Adrenal gland (tissue), 12 donors: Measurements from ENCODE around the gene ELN. TPM values are rescaled to one million over a fixed set of nuclear protein-coding genes. Genes with fewer than 3 reads are reported as not detected.
A peak's percentile ranks its signal among the peaks of the same experiment; 100 is the strongest.

Experiments used
- DNase-seq, 7 donors: peaks; one replicate each; pipeline ENCODE4 v3.0.0-alpha.2; 2019 to 2020
- H3K27ac ChIP-seq, 5 donors: fragments of 200-600 bp; sonication (generic) in 4 of 5; 1 replicate in 3 of 5; 2 replicates in 2 of 5; pipeline versions ENCODE4 v1.5.1 to v1.8.0; 2016 to 2020; ENCODE audit warnings: mild to moderate bottlenecking in 1 of 5
- H3K27me3 ChIP-seq: fragments of 200-600 bp; 2 replicates; pipeline ENCODE4 v1.8.0; 2021
- H3K36me3 ChIP-seq, 2 donors: fragments of 200-600 bp; replicated peaks in 1 of 2; 1 replicate in 1 of 2; 2 replicates in 1 of 2; pipeline versions ENCODE4 v1.5.1 to v1.8.0; 2018 to 2022
- H3K4me1 ChIP-seq, 2 donors: fragments of 200-600 bp; replicated peaks in 1 of 2; 1 replicate in 1 of 2; 2 replicates in 1 of 2; pipeline versions ENCODE4 v1.5.1 to v1.8.0; 2018 to 2021
- H3K4me3 ChIP-seq, 4 donors: fragments of 200-600 bp; sonication (generic) in 3 of 4; one replicate each; pipeline ENCODE4 v1.5.1; 2016 to 2018
- H3K9me3 ChIP-seq, 3 donors: fragments of 200-600 bp; sonication (generic) in 1 of 3; replicated peaks in 1 of 3; 1 replicate in 2 of 3; 2 replicates in 1 of 3; pipeline versions ENCODE4 v1.5.1 to v1.8.0; 2016 to 2021
- POLR2A ChIP-seq, 2 donors: fragments of 450-650 bp; IDR thresholded peaks; one replicate each; pipeline ENCODE4 v1.6.1; 2017; ENCODE audit warnings: antibody characterized with exemption in 2 of 2, mild to moderate bottlenecking in 2 of 2, moderate library complexity in 1 of 2
- WGBS, 4 donors: extraction: QIAGEN DNeasy Blood & Tissue Kit in 2 of 4; methylation state at CpG; one replicate each; pipeline versions ENCODE4 v1.1.5 to v1.1.7; 2013 to 2017; 5-methylcytosine and 5-hydroxymethylcytosine counted together
- intact Hi-C, 2 donors: fragments of 100-400 bp; cut with DNase I; formaldehyde crosslinking; loops; one replicate each; pipeline versions ENCODE4 v1.14.1 to v1.15.0; 2022 to 2023
- polyA plus RNA-seq, 3 donors: library from polyadenylated mRNA; stranded (reverse); fragments of 200-250 nt in 2 of 3; fragments of 350-450 nt in 1 of 3; fragmentation: Illumina TruSeq in 1 of 3; extraction: RNeasy Lipid Tissue Mini Kit (QIAGEN cat#74804) in 1 of 3; gene quantifications; one replicate each; pipeline ENCODE4 v1.2.3, GENCODE V29; 2013 to 2014
- total RNA-seq, 9 donors: library from RNA; depleted of rRNA in 4 of 9; stranded (reverse); fragments of >200 nt in 4 of 9; fragments of 120-200 nt in 1 of 9; fragmentation: NEBNext Ultra II Directional in 1 of 9; extraction: Animal tissue kit (Norgen Biotek cat#: 25700) in 1 of 9; gene quantifications; one replicate each; pipeline versions ENCODE4 v1.1.0 to v1.2.4, GENCODE V29; 2013 to 2023
- TF ChIP-seq, protein P1 (sequence below), 6 experiments: fragments of 450-650 bp in 4 of 6; fragments of 200-600 bp in 2 of 6; sonication (generic) in 1 of 6; IDR thresholded peaks; 1 replicate in 5 of 6; 2 replicates in 1 of 6; pipeline versions ENCODE4 v1.5.1 to v1.8.0; 2016 to 2021; ENCODE audit warnings: antibody characterized with exemption in 6 of 6, mild to moderate bottlenecking in 2 of 6, moderate library complexity in 1 of 6
- donor health status: healthy with polysubstance abuse.
- donor health status: Bipolar disorder and iron deficiency.
- donor health status: DM: yes; HTN: yes; CAD: no.
- donor health status: DM: no; HTN: no; CAD: no.
- donor health status: DM: no; HTN: no; CAD: no.
- donor health status: DM: yes; HTN: yes; CAD: no.

ELN gene
- total and polyA plus RNA-seq, 12 donors, result 4.6 to 107 (median 15.9) TPM

DNA sequence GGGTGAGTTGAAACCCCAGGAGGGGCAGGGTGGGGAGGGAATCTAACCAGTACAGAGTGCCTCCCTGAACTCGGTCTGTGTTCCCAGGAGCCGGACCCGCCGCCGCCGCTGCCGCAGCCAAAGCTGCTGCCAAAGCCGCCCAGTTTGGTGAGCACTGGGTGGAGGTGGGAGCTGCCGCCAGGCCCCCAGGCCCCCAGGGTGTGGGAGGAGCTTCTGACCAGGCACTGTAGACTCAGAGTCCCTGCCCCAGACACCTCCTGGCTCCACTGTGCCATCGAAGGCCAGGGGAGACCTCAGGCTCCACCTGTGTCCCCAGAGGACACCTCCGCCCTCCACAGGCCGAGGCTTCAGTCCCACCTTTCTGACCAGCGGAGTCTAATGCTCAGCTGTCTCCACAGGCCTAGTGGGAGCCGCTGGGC, 35.3 kb downstream of the ELN start:
- TF ChIP-seq, protein P1, sequence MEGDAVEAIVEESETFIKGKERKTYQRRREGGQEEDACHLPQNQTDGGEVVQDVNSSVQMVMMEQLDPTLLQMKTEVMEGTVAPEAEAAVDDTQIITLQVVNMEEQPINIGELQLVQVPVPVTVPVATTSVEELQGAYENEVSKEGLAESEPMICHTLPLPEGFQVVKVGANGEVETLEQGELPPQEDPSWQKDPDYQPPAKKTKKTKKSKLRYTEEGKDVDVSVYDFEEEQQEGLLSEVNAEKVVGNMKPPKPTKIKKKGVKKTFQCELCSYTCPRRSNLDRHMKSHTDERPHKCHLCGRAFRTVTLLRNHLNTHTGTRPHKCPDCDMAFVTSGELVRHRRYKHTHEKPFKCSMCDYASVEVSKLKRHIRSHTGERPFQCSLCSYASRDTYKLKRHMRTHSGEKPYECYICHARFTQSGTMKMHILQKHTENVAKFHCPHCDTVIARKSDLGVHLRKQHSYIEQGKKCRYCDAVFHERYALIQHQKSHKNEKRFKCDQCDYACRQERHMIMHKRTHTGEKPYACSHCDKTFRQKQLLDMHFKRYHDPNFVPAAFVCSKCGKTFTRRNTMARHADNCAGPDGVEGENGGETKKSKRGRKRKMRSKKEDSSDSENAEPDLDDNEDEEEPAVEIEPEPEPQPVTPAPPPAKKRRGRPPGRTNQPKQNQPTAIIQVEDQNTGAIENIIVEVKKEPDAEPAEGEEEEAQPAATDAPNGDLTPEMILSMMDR (IDR thresholded peaks at IDR 0.05), result no peak
- no peak for TF ChIP-seq POLR2A (IDR thresholded peaks at IDR 0.05)
- no peak overlapping the region for H3K4me3 ChIP-seq
- intact Hi-C loops, result loop anchor here (10.0 kb wide), 2 partner anchors 122 to 212 kb away; no protein-coding TSS in a partner anchor
- DNase-seq, result peak in 1 of 7 donors; percentile 27
- H3K36me3 ChIP-seq, result no peaks in the 10 kb centered on the region
- H3K4me1 ChIP-seq, result peaks cover 4 to 13% of the 10 kb centered on the region in 2 donors
- 90 to 97% (median 91%) methylated on average over 6 to 14 of the region's 14 CpGs for WGBS, 4 donors
- no peaks in the 10 kb centered on the region for H3K27me3 ChIP-seq
- H3K27ac ChIP-seq, result peak overlapping the region in 1 of 5 donors; percentile 89
- no peaks in the 10 kb centered on the region for H3K9me3 ChIP-seq

DNA sequence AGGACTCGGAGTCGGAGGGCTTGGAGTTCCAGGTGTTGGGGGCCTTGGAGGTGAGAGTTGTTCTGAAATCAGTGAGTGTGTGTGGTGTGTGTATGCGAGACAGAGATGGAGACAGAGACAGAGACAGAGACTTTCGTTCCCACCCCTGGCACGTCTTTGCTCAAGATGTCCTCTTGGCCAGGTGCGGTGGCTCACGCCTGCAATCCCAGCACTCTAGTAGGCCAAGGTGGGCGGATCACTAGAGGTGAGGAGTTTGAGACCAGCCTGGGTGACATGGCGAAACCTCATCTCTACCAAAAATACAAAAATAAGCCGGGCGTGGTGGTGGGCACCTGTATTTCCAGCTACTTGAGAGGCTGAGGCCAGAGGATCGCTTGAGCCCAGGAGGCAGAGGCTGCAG, 35.7 kb downstream of the ELN start:
- H3K27ac ChIP-seq, result peak overlapping the region in 1 of 5 donors; percentile 89
- no peak overlapping the region for H3K4me3 ChIP-seq
- H3K36me3 ChIP-seq, result no peaks in the 10 kb centered on the region
- no peak for DNase-seq
- intact Hi-C loops, result loop anchor here (10.0 kb wide), 2 partner anchors 121 to 211 kb away; no protein-coding TSS in a partner anchor
- H3K9me3 ChIP-seq, result no peaks in the 10 kb centered on the region
- TF ChIP-seq POLR2A (IDR thresholded peaks at IDR 0.05), result no peak
- TF ChIP-seq, protein P1 (IDR thresholded peaks at IDR 0.05), result no peak
- no peaks in the 10 kb centered on the region for H3K27me3 ChIP-seq
- peaks cover 4 to 13% of the 10 kb centered on the region in 2 donors for H3K4me1 ChIP-seq
- WGBS, 4 donors, result 86 to 98% (median 94%) methylated on average over 12 of the region's 12 CpGs

DNA sequence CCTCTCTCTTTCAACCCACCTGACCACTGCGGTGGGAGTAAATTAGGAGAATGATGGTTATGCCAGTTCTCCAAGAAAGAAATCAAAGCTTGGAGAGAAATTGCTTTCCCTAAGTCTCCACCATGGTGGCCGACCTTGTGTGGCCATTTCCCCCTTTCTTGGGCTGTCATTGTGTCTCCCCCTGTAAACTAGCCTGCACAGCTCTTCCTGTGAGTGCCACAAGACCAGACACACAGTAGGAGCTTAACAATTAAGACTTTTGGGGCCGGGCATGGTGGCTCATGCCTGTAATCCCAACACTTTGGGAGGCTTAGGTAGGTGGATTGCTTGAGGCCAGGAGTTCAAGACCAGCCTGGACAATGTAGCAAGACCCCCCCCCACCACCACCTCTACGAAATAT, 36.7 kb downstream of the ELN start:
- H3K9me3 ChIP-seq, result no peaks in the 10 kb centered on the region
- no peaks in the 10 kb centered on the region for H3K36me3 ChIP-seq
- no peak overlapping the region for H3K4me3 ChIP-seq
- 84 to 90% (median 88%) methylated on average over 4 of the region's 4 CpGs for WGBS, 4 donors
- DNase-seq, result no peak
- intact Hi-C loops, result loop anchor here (5.0 to 10.0 kb wide), 4 partner anchors 120 to 333 kb away; no protein-coding TSS in a partner anchor
- H3K4me1 ChIP-seq, result peaks cover 4 to 13% of the 10 kb centered on the region in 2 donors
- H3K27me3 ChIP-seq, result no peaks in the 10 kb centered on the region
- H3K27ac ChIP-seq, result no peak overlapping the region
- TF ChIP-seq, protein P1 (IDR thresholded peaks at IDR 0.05), result no peak
- TF ChIP-seq POLR2A (IDR thresholded peaks at IDR 0.05), result no peak

DNA sequence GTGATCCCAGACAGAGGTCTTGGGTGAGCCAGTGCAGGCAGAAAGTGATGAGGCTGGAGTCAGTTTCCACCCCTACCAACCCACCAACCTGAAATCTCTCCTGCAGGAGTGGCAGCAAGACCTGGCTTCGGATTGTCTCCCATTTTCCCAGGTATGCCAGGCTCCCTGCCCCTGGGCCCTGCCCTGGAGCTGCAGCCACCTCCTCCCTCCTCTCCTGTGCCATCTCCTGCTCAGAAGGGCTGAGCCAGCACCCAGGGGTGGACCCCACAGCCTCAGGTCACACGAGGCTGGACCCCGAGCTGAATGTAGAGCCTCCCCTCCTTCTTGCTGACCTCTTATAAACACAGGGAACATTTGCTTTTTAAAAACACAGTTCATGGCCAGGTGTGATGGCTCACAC, 38.7 kb downstream of the ELN start:
- Histone ChIP-seq H3K4me1 (peaks cover 4 to 11% of the 10 kb centered on the region in 2 donors), H3K9me3 (no peaks in the 10 kb centered on the region), H3K4me3 (no peak overlapping the region), H3K27ac (no peak overlapping the region), H3K27me3 (no peaks in the 10 kb centered on the region), H3K36me3 (no peaks in the 10 kb centered on the region)
- intact Hi-C loops, result loop anchor here (5.0 to 10.0 kb wide), 4 partner anchors 118 to 331 kb away; no protein-coding TSS in a partner anchor
- DNase-seq, result no peak
- TF ChIP-seq, protein P1 (IDR thresholded peaks at IDR 0.05), result no peak
- TF ChIP-seq POLR2A (IDR thresholded peaks at IDR 0.05), result no peak
- 72 to 93% (median 82%) methylated on average over 2 to 3 of the region's 3 CpGs for WGBS, 4 donors
